Daoy (cell line): ENCODE results near the gene CMPK2. TPM values are rescaled to one million over a fixed set of nuclear protein-coding genes. Genes with fewer than 3 reads are reported as not detected.

Experiments used
- DNase-seq: peaks from one replicate; pipeline ENCODE4 v3.0.0-alpha.2; 2015; ENCODE audit warnings: low read depth
- total RNA-seq: library from RNA; depleted of rRNA; stranded (reverse); fragments of >200 nt; shearing (Covaris generic); gene quantifications from 2 replicates; pipeline ENCODE4 v1.2.3, GENCODE V29; 2014

The CMPK2 gene
- total RNA-seq, 1 experiment from 2014 or later, result 4.3 TPM

DNA sequence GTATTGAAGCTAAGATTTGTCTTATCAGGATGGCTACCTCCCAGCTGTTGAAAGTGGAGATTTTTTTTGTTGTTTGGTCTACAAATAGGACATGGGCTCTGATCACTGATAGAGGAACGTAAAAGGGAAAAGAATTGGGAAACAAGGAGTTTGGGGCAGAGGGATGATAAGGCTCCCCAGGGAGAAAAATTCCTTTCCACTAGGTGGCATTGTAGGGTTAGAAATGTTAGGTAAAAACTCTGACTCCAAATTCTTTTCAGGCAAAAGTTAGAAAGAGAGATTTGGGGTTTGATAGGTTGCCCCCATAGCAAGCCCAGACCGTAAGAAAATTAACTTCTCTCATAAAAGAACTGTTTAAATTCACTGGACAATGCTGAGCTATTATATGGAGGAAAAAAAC is 19.8 kb downstream of the CMPK2 start:
- no peak for DNase-seq

DNA sequence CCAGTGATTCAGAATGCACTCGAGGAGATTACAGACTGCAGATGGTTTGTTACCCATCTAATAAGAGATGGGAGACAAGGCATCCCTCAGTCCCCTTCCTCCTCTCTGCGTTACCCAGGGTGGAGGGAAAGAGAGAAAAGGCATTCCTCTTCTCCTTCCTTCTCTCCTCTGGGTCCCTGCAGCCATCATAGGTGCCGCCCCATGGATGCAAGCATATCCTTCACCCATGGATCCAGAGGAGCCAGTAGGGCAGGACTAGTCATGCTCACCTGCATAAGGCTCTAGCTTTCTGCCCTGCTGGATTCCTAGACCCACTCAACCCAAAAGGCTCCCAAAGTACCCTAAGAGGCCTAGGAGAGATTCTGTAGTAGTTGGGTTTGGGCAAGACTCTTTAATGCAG is 20.4 kb downstream of the CMPK2 start:
- DNase-seq, result no peak

DNA sequence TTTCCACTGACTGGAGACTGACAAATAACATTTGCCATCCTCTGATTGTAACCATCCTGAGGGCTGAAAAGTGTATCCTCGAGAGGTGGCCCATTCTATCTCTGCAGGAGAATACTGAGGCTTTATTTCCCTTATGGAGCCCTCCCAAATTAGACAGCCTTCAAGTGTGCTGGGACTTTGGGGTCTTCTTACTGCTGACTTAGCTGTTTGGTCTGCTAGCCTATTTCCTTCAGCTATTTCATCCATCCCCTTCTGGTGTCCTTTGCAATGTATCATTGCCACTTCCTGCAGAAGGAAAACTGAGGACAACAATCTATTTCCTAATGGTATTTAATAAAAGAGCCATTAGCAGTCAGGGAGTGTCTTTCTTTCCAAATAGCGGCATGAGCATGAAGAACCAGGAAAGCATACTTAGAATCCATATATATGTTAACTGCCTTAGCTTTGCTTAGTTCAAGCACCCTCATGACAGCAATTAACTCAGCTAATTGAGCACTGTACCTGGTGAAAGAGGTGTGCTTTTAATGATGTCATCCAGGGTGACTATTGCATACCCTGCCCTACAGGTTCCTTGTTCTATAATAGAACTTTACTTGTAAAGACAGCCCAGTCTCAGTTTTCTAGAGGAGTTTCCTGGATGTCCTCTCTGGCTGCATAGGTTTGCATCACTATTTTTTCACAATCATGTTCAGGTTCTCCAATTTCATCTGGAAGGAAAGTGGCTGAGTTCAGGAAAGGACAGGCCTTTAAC is 24.0 kb downstream of the CMPK2 start:
- DNase-seq, result no peak

DNA sequence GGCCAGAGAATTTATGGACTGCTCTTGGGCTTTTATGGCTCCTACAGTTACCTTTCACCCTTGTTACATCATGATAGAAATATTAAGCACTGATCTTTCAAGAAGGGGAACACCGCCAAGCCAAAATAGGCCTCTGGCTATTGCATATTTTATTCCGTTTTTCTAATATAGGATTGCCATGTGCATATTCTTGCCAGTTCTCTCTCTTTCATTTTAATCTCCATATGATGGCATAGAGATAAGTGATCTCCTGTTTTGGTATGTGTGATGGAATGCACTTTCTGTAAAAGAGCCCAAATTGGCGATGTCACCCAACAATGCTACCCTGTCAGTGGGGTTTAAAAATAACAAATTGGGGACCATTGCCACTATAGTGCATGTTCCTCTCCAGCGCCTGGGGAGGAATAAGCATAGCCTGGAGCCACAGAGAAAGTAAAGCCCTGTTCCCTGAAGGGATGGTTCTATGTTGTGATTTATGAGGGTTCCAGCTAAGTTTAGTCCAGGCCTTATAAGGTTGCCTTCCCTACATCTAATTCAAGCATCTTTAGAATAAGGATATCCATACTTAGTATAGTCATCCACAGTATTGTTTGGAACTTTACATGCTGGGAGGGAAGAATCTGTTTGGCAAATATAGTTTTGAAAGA is 26.9 kb downstream of the CMPK2 start:
- no peak for DNase-seq

DNA sequence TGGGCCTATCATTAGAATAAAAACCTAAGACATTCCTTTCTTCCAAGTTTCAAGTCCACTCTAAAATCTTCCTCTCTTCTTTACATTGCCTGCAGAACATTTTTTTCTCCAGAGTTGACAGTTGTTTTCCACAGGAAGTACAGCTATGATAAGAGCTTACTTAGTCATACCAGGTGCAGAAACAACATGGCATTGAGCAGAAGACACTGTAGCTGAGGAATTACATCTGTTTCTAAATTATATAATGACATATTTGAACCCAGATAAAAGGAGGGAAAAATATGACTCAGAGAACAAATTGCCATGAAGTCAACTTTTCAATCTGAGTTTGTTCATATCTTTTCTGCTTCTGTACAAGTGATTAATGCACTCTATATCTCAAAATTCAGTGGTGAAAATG is 30.2 kb downstream of the CMPK2 start:
- DNase-seq, result no peak

DNA sequence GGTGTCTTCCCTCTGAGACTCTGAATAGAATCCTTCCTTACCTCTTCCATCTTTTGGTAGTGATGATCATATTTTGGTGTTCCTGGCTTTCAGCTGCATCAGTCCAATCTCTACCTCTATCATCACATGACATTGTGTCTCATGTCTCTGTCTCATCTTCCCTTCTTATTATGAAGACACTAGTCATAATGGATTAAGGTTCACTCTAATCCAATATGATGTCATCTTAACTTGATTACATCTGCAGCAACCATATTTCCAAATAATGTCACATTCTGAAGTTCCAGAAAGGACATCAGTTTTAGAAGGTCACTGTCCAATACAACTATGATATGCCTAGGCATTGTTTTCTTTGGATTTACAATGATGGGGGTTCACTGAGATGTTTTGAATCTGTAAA is 31.5 kb downstream of the CMPK2 start:
- DNase-seq, result no peak

DNA sequence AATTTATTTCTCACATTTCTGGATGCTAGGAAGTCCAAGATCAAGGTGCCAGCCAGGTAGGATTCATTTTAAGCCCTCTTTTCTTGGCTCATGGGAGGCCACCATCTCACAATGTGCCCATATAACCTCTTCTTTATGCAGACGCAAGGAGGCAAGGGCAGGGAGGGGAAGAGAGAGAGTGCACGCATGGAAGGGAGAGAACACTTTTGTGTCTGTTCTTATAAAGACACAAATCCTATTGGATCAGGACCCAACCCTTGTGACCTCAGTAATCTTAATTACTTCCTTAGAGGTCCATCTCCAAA is 32.5 kb downstream of the CMPK2 start:
- no peak for DNase-seq

DNA sequence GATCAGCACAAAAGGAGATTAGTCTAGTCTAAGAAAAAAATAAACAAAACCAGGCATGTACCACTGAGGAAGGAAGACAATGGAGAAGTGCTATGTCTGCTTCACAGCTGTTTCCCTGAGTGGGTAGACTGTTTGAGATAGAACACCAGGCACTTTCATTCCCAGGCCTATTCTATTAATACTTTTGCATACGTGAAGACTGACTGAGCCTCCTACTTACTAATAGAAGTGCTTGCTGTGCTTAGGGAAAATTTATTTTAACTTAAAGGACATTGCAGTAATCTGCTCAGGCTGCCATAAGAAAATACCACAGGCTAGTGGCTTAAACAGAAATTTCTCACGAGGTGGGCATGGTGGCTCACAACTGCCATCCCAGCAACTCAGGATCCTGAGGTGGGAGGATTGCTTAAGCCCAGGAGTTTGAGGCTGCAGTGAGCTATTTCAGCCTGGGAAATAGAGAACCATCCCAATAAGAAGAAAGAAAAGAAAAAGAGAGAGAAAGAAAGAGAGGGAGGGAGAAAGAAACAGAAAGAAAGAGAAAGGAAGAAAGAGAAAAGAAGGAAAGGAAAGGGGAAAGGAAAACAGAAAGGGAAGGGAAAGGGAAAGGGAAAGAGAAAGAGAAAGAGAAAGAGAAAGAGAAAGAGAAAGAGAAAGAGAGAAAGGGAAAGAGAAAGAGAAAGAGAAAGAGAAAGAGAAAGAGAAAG is 33.0 kb downstream of the CMPK2 start:
- DNase-seq, result no peak

DNA sequence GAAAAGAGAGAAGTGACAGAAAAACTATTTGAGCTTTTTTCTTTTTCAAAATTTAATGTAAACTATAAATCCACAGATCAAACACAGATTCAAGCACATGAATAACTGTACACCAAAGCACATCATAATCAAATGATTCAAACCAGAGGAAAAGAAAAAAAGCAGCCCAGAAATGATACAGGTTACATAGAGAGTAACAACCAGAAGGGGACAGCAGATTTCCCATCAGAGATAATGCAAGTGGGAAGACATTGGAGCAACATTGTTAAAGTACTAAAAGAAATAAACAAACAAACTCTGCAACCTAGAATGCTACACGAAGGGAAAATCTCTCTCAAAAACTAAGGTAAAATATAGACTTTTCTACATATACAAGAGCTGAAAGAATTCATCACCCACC is 34.5 kb downstream of the CMPK2 start:
- no peak for DNase-seq

DNA sequence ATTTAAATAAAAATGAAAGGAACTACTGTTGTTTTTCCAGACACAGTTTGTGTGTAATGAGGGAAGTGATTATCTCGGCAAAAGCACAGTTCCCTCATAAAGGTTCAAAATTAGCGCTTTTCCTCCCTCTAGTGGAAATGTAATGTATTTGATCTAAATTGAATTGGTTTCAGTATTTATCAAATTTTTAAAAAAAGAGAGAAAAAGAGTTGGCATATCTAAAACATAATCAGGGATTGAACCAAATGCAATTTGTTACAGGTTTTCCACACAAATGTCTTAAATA is 37.5 kb downstream of the CMPK2 start:
- no peak for DNase-seq

DNA sequence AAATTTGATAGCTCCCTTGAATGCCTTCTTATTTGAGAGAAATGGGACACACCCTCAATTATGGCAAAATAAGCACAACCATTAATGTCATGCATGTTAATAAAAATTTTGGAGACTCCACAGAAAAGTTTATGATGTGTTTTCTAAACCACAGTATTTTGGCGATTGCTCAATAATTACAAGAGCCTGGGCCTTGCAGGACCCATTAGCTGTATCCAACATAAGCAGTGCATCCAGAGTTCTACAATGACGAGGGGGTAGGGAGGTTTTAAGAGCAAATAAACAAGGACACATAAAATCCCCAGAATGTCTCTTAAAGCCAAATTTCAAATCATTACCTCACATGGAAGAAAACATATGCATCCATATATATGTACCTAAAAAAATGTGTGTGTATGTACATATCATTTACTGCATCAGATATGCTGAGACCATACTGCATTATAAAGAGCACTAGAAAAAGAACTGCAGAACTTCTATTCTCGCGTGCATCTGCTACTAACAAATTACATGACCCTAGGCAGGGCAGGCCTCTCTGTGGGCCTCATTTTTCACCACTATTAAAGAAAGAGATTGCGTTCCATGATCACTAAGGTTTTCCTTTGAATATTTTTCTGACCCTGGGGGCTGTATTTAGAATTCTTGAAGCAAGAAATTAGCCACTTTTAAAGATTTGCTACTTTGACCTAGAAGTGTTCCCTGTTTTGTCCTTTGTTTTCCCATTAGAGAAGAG is 38.0 kb downstream of the CMPK2 start:
- no peak for DNase-seq

DNA sequence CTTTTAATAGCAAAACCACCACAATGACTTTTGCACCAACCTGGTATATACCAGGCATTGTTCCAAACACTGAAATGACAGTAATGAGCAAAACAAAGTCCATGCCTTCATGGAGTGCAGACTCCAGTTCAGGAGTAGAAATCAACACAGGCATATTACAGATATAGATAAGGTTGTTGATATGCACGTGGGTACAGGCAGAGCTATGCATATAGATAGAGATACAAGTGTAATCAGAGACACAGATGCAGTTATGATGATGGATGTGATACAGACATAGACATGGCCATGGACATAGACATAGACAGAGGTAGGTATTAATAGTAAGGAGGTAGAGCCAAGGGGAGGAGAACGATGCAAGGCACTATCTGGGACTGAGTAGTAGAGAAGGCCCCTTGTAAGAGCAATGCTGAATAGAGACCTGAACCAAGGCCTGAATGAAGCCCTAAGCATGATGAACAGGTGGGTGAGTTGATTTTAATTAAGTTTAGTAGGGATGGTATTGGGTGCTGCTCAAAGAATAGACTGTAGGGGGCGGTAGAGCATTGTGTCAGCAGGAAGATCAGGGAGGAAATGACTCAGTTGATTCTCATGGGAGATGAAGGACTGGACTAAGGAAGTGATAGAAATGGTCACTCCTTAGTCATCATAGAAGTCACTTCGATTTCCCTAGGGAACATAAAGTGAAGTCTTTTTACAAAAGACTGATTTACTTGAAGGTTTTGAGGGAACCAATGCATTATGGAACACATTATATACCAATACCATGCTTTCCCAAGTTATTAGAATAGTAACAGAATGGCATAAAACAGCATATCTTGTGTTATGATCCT is 39.4 kb downstream of the CMPK2 start:
- DNase-seq, result peak; percentile 57

DNA sequence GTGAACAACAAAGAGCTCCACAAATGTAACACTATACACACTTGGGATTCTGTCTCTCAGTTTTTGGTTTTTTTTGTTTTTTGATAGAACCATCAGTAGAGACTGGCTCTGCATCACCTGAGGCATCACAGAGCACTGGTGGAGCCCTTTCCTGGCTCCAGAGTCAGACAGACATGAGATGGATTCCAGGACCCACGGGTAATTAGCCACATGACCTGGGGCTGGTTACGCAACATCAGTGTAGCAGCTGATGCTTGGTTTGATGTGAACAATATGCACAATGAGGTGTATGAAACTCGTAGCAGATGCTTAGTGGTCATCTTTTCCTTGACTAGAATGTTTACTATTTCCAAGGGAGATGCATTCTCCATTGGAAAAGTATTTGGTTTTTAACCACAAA is 40.7 kb downstream of the CMPK2 start:
- DNase-seq, result no peak

DNA sequence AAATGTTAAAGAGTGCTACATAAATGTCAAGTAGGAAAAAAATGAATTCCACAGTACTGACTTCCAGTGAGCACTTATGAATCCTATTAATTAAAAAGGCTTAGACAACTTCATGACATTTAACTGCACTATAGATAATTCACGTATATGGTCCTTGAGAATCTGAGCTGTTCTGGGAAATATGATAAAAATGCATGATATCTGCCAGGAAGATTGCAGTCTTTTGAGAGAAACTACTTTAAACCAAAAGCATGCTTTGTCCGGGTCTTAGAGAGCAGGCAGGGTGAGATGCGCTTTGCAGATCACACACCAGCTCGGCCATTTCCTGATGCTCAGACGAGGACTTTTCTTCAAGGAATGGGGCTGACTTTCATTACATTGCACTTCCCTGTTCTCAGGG is 42.6 kb downstream of the CMPK2 start:
- no peak for DNase-seq

DNA sequence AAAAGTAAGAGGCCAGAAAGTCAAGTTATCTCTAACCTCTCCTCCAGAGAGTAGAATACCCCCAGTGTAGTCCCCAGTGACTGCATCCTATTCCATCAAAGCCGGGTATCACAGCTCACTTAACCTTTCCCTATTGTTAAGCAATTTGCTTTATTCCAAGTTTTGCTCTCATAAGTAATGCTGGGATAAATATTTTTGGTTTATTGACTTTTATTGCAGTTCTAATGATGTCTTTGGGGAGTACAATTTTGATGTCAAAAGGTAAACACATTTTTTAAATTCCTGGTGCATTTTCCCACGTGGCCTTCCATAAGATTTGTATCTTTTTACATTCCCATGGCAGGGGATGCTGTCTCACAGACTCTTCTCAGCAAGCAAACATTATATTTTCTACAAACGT is 43.3 kb downstream of the CMPK2 start:
- DNase-seq, result no peak

DNA sequence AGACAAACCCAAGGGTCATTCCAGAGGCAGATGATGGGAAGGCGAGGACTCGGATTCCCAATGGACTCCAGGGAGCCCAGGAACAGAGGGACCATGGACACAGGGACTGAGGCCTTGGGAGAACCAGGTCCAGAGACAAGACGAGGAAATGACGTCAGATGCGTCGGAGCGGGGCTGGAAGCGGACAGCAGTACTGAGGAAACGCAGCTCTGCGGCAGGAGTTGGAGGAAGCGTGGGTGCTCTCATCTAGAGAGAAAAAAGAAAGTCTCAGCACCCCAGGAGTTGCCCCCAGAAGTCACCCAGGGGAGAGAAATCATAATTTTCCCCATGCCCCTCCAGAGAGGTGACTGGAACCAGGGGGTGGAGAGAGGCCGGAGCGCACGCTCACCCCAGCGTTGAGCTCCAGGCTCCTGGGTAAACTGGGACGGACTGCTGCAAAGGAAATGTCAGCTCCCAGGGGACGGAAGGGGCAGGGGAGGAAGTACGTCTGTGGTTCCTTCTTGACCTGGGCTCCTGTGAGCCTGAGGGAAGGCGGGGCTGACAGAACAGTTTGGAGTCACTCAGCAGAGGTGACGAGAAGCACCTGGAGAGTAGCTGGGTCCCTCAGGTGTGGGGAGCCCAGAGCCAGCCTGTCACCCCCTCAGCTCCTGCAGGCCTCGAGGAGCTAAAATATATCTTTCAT is 44.7 kb downstream of the CMPK2 start:
- no peak for DNase-seq

DNA sequence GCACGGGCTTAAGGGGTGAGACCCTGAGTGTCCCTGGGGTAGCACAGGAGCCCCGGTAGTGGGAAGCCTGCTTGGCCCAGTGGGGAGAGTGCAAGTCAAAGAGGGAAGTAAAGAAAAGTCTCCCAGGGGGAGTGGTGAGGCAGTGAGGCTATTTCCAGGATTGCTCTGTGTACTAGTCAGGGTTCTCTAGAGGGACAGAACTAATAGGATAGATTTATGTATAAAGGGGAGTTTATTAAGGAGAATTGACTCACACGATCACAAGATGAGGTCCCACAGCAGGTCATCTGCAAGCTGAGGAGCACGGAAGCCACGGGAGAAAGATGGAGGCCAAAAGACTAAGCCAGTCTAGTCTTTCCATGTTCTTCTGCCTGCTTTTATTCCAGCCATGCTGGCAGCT is 45.5 kb downstream of the CMPK2 start:
- no peak for DNase-seq

DNA sequence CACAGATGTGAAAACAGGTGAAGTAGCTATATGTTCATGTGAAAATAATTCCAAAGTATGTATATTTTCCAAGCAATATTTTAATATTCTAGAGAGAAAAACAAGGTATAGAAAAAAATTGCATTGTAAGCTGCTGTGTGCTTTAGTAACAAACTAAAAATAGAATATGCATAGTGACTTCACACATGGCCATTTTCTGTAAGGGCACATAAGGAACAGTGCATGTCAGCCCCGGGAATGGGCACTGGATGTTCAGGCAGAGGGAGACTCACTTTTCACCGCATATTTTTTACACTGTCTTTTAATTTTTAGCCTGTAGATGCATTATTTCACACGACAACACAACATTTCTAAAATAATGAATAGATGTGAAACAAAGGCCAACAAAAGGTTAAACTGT is 46.0 kb downstream of the CMPK2 start:
- DNase-seq, result no peak

DNA sequence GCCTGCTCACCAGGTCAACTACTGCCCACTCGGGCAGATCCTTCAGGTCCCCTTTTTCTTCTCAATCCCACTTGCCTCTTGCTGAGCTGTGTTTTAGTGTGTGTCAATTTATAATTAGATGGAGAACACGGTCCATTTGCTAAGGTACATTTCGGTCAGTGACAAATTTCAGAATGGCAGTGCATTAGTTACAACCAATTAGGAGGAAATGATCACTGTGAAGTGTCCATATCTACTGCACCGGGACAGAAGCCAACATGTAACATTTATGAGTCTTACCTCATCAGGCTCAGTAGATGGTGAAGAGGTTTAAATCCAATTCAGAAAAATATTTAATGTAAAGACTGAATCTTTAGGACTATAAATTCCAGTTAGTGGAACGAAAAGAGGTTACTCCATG is 47.7 kb downstream of the CMPK2 start:
- no peak for DNase-seq

DNA sequence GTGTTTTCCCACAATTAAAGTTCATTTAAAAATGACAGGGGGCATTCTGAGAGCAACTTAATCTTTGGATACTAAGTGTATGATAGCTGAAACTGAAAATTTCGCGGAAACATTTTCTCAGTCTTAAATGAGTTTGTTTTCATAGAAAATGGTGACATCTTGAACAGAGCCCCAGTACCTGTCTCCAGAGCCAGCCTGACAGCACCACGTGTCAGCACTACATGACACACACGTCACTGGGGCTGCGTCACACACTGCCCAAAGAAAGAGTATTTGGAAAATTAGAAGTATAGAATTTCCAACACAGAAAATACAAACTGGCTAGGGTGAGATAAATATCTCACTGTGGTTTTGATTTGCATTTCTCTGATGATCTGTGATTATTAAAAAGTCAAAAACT is 50.8 kb downstream of the CMPK2 start:
- no peak for DNase-seq

DNA sequence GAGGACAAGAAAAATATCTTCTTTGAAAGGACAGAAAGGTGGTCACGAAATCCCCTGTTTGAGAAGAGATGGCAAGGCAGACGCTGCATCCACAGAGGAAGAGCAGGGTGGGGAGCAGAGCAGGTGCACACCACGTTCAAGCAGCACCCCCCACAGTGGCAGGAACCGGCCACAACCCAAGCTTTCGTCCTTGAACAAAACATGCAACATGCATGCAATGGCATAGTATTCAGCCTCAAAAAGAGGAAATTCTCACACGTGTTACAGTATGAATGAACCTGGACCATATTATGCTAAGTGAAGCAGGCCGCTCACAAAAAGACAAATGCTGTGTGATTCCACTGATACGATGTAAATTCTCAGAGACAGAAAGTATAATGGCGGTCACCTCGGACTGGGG is 51.4 kb downstream of the CMPK2 start:
- DNase-seq, result no peak
